HG03097 (cell line): ENCODE data around the gene SMAD5.

ENCODE experiments used
- ATAC-seq: cut with Tn5 transposase; IDR thresholded peaks from one replicate; pipeline ENCODE4 v1.9.1; 2021; ENCODE audit not compliant: unreplicated experiment, low FRiP score

Gene SMAD5

DNA sequence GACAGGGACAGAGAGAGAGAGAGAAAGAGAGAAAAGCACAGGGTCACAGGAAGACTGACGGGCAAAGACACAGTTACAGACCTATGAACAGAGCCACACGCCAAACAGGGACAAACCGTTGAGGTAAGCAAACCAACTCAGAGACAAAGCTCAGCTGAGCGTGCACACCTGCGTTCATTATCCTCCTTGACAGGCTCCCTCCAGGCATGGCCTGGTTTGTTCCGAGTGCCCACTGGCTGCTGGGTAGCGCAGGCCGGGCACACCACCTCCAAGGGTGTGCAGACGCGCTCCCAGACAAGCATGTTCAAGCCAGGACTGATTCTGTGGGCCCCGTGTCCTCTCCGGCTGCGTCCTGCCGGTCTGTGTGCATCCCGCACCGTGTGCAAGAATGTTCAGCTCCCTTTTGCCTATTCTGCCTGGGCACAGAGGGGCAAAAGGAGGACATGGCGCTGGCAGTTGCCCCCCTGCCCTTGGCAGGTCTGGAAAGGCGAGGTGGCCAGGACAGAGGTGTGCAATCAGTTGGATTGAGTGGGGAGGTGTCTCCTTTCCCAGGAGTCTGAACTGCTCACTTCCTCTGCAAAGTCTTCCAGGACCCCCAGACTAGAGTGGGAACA lies 60.8 kb downstream of the SMAD5 start:
- ATAC-seq: no peak

DNA sequence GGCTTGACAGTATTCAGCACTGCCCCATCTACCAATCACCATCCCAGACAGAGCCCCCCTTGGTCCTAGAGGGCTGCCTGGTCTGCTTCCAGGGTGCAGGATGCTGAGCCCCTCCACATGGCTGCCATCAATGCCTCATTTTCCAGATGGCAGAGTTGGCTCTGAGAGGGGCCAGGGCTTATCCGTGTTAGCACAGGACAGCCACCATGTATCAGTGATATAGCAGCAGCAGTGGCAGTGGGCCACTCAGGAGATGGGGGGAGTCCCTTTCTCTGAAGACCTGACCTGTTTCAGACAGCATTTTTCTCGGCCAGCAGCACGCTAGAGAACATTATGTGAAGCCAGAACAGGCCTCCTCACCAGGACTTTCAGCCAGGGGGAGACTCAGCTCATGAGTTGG lies 61.9 kb downstream of the SMAD5 start:
- ATAC-seq: no peak

- ATAC-seq: no peak
Measured at GRCh38 chr5:136195971-136196820, 63.6 kb downstream of the SMAD5 start.

GRCh38 chr5:136197462-136198142 lies 65.0 kb downstream of the SMAD5 start:
- no peak for ATAC-seq

DNA sequence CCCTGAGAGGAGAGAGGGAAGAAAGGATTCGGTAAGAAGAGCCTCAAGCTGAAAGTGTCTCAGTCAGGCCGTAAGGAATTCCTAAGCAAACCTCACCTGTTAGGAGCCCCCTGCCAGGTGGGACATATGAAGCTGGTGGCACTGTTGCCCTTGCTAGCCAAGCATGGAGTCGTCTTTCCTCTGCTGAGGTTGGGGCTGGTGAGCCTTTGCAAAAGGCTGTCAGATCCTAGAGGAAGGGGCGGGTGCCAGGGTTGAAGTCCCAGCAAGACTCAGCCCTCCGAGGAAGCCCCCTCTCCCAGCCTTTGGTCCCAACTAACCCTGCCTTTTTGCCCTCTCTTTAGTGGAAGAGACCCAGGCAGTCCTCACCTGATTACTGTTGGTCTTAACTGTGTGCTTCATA lies 65.8 kb downstream of the SMAD5 start:
- no peak for ATAC-seq

DNA sequence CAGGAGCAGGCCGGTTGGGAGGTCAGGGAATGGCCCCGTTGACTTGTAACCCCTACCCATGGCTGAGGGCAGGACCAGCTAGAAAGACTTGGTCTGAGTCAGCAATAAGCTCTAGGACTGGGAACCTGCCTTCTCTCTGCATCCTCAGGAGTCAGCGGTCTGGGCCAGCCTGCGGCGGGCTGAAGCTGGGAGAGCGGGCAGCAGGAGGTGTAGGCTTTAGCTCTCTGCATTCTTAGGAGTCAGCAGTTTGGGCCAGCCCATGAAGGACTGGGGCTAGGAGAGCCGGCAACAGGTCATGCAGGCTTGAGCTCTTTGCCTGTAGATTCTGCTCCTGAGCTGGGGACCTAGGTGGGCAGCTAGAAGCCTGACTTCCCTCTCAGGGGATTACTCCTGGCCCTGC lies 66.8 kb downstream of the SMAD5 start:
- ATAC-seq: no peak

DNA sequence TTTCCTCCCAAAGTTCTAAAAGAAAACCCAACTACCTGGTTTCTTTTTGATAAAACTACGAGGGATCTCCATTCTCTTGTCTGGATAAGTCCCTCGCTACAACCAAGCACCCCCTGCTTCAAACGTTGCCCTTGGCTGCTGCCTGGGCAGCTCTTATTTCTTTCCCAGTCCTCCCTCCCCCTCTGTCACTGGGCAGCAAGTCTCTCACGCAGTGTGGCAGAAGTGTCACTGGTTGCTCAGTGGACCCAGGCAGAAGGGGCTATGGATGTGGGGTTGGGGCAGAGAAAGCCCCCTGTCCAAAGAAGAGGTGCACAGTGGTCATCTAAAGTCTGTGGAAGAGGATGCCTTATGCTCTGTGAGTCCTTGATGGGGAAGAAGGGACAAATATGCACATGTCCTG lies 67.5 kb downstream of the SMAD5 start:
- no peak for ATAC-seq

- no peak for ATAC-seq
Measured at GRCh38 chr5:136200761-136201160, 68.1 kb downstream of the SMAD5 start.

DNA sequence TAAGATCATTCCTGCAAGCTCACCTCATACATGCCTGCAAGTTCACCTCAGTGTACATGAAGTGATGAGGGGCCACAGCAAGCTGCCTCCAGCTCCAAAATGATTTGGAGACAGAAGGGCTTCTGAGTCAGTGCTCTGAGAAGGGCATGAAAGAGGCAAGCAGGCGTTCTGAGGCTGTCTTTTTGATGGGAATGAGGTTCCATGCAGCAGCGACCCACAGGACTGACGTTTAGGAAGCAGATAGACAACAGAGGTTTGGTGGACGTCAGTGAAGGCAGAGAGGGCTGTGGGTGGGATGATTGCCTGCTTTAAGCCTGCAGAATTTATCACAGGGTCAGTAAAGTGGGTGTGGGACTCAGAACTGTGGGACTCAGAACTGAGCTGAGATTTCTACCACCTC lies 69.2 kb downstream of the SMAD5 start:
- ATAC-seq: no peak

DNA sequence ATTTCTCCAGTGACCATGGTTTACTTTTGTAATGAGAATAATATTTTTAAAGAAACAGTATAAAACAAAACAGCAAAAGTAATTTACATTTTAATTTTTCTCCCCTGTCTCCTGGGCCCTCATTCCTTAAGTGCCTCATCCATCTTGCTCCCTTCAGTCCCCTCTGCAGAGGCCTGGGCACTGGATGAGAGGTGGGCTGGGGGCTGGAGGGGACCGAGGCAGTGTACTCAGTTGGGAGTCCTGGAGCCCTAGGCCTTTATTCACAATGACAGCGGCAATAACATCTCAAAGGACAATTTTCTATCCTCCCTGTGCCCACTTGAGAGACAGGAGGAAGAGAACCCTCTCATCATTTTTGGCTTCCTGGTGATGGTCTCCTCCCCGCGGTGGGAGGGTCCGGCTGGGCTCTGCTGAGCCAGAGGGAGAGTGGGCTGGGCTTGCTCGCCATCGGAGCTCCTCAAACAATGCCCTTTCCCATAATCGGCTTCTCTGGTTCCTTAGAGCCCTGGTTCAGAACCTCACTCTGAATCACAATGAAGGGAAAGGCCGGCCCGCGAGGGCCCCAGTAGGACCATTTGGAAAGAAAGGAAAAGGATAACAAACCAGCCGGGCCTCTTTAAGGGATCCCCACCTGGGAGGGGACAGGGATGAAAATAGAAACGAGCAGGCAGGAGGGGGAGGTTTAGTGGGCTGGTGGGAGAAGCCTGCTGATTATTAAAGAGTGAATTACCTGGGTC lies 70.0 kb downstream of the SMAD5 start:
- ATAC-seq: no peak

- no peak for ATAC-seq
Measured at GRCh38 chr5:136203303-136203922, 70.8 kb downstream of the SMAD5 start.

GRCh38 chr5:136205061-136205702 lies 72.5 kb downstream of the SMAD5 start:
- no peak for ATAC-seq

- ATAC-seq: no peak
Measured at GRCh38 chr5:136205941-136206340, 73.3 kb downstream of the SMAD5 start.

DNA sequence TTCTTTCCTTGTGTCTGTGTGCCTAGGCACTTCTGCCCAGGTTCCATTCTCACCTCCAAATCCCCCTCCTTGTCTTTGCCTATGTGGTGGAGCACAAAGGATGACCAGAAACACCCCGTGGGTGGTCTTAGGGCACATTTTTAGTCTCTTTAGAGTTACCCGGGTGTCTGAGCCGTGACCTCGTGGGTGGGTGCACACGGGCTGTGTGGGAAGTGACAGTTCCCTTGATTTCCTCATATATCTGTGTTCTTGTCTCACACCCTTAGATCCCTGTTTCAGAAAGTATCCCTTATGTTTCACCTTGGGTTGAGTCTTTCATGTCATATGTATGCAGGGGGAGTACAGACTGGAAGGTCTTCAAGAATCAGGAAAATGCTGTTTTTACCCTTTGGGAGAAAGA lies 73.7 kb downstream of the SMAD5 start:
- no peak for ATAC-seq

GRCh38 chr5:136207631-136208030 lies 75.0 kb downstream of the SMAD5 start:
- ATAC-seq: no peak

- ATAC-seq: no peak
Measured at GRCh38 chr5:136208916-136209315, 76.3 kb downstream of the SMAD5 start.

DNA sequence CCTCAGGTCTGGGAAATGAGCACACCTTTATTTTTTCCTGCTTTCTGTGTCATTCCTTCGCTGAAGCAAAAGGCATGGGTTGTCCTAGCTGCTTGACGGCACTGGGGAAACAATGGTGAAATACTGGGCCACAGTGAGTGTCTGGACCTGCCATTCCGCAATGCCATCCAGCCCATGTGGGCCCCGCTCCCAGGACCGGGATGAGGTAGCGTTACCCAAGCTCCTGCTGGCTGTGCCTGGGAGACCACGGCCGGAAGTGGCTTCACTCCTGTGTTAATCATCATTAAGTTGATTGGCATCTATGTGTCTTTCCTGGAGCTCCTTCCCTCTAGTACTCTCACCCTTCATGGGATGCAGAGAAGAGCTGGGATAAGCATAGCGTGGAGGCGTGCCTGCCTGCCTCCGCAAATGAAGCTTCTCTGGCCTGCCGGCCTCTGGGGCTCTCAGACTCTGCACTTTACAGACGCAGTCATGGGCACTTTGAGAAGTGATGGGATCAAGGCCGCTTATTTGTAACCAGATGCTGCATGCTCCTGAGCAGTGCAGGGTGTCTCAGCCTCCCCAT lies 76.8 kb downstream of the SMAD5 start:
- no peak for ATAC-seq

- ATAC-seq: no peak
Measured at GRCh38 chr5:136210259-136210658, 77.6 kb downstream of the SMAD5 start.

- ATAC-seq: no peak
Measured at GRCh38 chr5:136211282-136212040, 78.8 kb downstream of the SMAD5 start.
